ENCODE measurements around the gene FKBP5.

DNA sequence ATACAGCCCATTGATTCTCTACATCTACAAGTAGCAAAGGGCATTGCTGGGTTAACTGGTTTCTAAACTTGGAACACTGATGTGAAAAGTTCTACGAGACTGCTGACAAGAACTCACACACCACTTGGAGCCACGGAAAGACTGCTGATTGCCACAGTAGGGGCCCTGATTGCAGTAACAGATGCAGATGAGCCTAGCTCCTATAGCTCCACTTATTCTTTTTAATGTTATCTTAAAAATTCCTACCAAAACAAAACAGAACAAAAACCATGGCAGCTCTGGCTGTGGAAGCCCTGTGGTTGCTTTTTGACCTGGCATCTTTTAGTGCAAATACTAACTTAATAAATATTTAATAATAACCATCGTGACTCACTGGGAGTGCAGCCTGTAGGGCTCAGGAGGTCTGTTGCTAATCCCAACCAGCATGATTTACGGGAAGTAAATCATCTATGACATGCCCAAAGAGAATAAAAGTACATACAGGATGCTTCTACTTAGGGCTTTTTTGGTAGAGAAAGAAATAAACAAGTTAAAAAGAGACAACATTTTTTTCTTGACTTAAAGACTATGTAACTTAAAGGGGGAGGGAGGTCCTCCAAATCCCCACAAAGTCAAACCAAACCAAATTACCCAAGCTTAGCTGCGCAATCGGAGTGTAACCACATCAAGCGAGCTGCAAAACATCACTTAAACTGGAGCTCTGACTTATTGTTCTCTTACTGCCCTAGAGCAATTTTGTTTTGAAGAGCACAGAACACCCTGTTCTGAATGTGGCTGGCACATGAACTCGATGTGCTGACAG is 87.2 kb downstream of the FKBP5 start:
- TF ChIP-seq, protein P1, sequence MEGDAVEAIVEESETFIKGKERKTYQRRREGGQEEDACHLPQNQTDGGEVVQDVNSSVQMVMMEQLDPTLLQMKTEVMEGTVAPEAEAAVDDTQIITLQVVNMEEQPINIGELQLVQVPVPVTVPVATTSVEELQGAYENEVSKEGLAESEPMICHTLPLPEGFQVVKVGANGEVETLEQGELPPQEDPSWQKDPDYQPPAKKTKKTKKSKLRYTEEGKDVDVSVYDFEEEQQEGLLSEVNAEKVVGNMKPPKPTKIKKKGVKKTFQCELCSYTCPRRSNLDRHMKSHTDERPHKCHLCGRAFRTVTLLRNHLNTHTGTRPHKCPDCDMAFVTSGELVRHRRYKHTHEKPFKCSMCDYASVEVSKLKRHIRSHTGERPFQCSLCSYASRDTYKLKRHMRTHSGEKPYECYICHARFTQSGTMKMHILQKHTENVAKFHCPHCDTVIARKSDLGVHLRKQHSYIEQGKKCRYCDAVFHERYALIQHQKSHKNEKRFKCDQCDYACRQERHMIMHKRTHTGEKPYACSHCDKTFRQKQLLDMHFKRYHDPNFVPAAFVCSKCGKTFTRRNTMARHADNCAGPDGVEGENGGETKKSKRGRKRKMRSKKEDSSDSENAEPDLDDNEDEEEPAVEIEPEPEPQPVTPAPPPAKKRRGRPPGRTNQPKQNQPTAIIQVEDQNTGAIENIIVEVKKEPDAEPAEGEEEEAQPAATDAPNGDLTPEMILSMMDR (IDR thresholded peaks at IDR 0.05): no peak
- TF ChIP-seq POLR2A (IDR thresholded peaks at IDR 0.05): no peak
